HG02678 (cell line): ENCODE measurements around the gene SLC23A3.

Experiments used
- ATAC-seq: cut with Tn5 transposase; IDR thresholded peaks from one replicate; pipeline ENCODE4 v1.9.1; 2021; ENCODE audit warnings: mild to moderate bottlenecking, moderate library complexity; ENCODE audit not compliant: unreplicated experiment

Gene SLC23A3, protein sequence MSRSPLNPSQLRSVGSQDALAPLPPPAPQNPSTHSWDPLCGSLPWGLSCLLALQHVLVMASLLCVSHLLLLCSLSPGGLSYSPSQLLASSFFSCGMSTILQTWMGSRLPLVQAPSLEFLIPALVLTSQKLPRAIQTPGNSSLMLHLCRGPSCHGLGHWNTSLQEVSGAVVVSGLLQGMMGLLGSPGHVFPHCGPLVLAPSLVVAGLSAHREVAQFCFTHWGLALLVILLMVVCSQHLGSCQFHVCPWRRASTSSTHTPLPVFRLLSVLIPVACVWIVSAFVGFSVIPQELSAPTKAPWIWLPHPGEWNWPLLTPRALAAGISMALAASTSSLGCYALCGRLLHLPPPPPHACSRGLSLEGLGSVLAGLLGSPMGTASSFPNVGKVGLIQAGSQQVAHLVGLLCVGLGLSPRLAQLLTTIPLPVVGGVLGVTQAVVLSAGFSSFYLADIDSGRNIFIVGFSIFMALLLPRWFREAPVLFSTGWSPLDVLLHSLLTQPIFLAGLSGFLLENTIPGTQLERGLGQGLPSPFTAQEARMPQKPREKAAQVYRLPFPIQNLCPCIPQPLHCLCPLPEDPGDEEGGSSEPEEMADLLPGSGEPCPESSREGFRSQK

DNA sequence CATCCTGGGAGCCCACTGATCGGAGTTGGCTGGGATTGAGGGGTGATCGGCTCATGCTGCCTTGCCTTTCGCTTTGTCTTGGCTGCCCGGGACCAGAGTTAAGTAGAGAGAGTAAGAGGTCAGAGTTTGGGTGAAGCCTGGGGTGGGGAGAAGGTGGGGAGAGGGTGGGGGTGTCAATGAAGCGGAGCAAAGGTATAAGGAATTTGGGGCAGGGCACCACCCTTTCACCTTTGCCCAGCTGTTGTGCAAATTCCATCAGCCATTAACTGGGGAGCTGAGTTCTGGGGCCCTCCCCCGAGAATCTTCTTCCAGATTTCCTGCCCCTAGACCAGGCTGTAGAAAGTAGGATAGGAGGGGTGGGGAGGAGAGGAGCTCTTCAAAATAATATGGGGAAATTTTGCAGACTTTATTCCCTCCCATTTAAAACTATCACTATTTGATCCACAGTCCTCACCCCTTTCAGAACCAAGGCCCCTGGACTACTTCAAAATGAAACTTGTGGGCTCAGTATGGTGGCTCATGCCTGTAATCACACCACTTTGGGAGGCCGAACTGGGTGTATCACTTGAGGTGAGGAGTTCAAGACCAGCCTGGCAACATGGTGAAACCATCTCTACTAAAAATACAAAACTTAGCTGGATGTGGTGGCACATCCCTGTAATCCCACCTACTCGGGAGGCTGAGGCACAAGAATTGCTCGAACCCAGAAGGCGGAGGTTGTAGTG, at the start of gene SLC23A3:
Gene SLC23A3, minus strand, starts transcription at position 100 of the 725 bp plus-strand sequence. Its CDS starts 45 bp downstream, at position 55.
- no peak for ATAC-seq

DNA sequence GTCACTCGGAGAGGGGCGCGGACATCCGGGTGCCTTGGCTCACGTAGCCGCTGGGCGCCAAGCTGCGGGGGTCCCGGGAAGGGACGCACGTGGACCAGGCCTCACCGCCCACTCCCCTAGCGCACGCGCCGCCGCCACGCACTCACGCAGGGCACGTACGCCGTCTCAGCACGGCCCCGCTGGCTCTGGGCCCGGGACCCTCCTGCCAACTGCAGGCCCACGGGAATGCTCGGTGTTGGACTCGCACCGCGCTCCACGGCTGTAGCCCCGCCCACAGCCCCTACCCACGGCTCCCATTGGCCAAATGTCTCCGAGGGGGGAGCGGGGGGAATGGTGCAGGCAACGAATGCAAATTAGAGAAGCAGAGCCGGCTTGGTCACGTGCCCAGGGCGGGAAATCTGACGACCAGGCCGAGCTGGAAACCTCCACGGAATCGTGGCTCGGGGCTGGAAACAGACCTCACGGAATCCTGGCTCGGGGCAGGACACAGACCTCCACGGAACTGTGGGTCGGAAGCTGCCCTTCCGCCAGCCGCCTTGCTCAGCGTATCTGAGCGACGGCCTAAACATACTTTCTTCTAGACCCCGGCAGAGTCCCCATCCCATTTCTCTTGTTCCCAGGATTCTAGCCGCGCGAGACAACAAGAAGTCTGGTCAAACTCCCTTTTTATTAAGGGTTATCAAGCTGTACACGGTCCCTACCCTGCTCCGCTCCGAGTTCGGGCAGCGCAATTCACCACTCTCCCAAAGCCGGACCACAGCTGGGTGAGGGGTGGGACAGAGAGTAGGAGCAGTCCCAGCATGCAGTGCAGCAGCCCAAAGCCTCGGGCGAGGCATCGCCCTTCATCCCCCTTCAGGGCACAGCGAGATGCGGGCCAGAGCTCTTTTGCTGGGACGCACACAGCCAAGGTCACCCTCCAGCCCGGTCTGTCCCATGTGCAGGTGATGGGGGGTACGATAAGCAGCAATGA, 49.2 kb upstream of the SLC23A3 start, which contains the start of gene ABCB6:
Gene ABCB6, minus strand, starts transcription at position 227 of the 970 bp plus-strand sequence. CDS start 285 bp downstream, outside the sequence.
- peak; percentile 80 for ATAC-seq

DNA sequence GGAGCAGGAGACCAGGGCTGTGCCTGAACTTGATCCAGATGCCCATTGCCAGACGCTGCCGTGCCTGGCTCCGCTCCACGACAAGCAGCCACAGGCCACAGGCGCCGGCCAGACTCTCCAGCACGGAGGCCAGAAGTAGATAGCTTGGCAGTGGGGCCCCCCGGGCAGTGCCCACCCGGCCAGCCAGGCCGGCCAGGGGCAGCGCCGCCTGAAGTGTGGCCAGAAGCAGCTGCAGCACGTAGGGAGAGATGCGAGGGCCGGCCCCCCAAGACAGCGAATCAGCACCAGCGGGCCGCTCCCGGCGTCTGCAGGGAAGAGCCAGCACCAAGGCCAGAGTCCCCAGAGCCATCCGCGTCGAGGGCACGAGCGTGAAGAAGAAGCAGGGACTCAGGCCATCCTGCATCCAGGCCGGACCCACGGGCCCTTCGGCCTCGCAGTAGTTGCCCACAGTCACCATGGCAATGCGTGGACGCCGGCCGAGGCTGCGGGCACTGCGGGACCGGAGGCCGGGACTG, 48.4 kb upstream of the SLC23A3 start:
- peak; percentile 21 for ATAC-seq

DNA sequence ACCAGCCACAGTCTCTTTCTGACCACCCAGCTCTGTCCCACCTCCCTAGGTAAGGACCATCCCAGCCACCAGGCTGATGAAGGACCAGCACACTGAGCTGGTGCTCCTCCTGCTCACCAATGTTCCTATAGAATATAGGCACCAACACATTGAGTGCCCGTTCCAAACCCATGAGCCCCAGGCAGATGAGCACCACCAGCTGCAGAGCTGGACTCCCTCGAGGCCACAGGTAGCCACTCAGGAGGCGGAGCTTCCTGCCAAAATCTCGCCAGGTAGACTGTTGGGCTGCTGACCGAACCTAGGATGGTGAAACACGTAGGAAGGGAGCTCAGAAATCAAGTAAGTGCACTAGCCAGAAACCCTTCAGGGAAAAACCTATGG, 46.7 kb upstream of the SLC23A3 start:
- no peak for ATAC-seq

DNA sequence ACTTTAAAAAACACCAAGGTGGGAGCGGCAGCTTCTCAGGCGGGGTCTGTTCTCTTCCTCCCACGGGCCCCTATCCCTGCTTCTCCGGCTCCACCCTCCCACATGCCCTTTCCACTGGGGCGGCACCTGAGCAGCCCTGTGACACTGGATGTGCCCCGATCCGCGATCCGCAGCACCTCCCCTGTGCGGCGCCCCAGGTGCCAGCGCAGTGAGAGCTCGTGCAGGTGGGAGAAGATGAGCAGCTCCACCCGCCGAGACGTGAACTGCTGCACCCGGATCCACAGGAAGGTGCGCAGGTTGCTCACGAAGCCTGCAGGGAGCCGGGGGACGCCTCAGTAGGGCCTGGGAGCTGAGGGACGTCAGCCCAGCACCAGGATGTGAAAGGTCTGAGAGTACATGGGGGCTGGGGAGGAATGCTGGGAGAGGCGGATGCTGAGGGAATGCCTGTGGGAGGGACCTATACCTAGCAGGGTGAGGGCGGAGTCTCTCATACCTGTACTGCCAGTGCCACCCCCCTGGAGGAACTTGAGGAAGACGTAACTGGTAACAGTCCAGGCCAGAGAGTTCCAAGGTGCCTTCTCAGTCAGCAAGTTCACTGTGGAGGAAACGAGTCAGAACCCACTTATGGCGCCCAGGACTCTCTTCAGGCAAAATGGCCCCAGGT, 46.2 kb upstream of the SLC23A3 start:
- ATAC-seq: no peak

DNA sequence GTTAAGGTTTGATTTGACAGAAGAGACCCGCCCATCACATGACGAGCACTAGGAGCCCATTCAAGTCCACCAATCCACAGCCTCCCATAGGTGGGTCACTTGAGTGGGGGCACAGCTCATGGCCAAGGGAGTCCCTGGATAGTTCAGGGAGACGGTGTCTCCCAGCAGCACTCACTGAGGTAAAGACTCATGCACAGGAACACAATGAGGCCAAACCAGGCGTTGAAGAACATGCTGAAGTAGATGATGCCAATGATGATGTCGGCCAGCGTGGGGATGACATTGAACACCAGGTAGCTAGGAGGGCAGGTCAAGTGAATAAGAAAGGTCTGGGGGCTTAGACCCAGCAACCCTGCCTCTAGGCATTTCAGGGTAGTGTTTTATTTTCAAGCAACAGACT, 45.0 kb upstream of the SLC23A3 start:
- no peak for ATAC-seq

DNA sequence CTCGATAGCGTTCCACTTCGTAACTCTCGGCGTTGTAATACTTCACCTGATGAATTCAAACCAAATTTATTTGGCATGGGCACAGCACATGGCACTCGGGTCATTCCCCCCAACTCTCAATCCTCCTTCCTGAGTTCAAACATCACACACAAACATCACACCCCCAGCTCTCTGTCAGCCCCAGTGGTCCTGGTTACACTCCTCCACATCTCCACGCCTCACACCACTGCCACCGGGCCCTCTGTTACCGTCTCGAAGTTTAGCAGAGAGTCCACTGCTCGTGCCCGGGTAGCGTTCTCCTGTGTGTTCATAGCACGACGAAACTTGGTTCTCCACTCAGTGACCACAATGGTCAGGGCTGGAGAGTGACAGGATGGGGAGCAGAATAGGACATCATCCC, 44.3 kb upstream of the SLC23A3 start:
- no peak for ATAC-seq

DNA sequence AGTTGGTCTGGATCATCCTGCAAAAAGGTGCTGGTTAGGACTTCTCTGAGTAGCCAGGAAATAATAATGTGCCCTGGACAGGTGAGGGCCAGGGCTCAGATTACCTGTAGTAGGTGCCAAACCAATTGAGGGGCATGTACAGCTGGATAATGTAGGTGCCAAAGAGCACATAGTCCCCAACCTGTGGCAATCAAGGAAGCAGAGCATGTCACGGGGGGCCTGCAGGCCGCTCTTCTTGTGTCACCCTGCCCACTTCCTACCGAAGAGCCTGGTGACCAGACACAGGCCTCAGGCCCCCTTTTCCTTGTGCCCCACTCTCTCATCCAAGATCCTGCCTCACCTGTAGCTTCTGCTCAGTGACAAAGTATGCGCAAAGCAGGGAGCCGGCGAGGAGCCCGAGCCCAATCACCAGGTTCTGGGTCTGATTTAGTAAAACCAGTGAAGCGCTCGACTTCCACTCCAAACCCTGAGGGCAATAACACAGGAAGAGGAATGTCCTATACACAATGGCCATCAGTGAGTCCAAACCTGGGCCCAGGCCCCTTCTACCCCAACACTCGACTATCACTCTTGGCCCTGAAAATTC, 43.8 kb upstream of the SLC23A3 start:
- ATAC-seq: no peak

DNA sequence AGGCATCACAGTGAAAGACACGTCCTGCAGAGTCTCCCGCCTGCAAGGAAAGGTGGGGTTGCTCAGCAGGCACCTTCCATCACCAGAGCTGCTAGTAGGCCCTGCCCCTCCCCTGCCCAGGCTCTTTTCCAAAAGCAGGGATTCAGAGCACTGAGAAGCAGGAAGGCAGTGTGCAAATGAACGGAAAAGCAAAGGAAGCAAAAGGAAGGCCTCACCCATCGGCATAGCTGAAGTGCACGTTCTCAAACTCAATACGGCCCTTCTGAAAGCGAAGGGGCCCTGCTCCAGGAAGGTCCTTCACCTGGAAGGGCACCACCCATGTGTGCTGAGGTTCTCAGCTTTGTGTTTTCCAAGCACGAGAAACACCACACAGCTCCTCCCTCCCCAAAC, 43.2 kb upstream of the SLC23A3 start:
- ATAC-seq: no peak

DNA sequence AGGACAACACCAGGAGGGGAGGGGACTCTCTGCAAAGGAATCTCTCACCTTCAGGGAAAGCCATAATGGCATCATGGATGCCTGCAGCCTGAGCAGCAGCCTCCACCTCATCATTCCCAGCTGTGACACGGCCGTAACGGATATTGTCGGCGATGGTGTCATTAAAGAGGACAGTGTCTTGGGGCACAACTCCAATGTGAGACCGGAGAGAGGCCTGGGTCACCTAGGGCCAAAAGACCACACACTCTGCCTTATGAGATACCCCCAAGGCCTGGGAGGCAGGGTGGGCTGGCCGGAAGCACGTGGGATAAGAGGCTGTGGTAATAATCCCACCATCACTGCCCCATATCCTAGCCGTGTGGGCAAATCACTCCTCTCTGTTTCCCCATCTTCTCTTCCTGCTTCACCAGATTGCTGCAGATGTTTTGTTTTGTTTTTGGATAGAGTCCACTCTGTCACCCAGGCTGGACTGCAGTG, 41.1 kb upstream of the SLC23A3 start:
- no peak for ATAC-seq

DNA sequence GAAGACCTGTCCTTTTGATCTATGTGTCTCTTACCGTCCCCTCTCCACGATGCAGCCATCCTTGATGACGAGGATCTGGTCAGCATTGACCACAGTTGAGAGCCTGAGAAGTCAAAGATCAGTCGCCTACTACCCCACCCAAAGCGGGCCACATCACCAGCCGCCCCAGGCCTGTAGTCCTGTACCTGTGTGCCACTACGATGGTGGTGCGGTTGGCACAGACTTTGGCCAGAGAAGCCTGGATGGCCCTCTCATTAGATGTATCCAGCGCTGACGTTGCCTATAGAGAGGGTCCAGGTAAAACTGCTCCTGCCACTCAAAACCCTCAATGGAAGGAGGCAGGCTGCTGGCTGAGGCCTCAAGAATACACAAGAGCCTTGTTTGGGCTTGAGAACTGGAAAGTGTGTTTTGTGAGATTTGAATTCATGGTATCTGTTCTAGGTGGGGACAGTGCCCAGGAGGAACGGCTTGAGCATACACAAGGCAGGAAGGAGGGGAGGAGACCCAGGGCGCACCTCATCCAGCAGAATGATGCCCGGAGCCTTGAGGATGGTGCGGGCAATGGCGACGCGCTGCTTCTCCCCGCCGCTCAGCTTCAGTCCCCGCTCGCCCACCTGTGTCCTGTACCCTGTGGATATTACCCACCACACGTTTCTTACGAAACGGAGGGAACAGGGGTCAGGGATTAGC, 40.5 kb upstream of the SLC23A3 start:
- ATAC-seq: no peak

DNA sequence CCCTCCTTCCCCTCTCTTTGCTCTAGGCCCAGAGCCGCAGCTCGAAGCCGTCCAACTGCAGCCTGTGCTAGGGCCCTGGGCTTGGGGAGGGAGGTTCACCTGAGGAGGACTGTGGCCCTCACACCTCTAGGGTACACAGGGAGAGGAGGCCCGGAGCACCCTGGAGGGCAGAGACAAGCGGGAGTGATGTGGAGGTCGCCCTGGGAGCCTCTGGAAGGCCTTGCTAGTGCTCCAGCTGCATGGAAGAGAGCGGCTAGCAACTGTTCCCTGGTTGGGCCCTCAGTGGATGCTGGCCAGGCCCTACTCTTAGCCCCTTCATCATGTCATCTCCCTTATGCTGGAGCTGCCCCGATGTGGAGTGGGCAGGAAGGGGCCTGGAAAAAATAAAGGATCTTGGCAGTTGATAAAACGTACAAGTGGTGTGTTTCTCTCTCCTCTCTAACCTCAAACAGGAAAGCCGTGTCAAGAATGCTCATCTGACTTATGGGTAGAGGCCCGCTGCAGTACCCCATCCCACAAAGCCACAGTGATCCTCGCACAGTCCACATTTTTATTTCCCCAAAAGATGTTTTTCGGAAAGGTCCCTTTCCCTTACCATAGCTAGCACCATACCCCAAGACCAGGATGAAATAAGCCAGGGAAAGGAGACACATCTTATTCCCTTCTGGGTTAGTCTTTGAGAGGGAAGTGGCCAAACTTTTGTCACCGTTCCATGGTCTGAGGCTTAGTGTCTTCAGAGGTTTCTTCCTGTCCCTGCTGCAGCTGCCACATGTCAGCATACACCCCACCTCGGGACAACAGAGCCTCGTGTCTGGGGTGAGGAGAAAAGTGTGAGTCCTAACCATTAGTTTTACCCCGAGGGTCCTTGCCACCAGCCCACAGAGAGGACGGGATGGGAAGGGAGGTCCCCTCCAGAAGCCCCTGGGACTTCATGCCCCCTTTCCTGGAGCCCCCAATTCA, 39.7 kb upstream of the SLC23A3 start:
- ATAC-seq: no peak

DNA sequence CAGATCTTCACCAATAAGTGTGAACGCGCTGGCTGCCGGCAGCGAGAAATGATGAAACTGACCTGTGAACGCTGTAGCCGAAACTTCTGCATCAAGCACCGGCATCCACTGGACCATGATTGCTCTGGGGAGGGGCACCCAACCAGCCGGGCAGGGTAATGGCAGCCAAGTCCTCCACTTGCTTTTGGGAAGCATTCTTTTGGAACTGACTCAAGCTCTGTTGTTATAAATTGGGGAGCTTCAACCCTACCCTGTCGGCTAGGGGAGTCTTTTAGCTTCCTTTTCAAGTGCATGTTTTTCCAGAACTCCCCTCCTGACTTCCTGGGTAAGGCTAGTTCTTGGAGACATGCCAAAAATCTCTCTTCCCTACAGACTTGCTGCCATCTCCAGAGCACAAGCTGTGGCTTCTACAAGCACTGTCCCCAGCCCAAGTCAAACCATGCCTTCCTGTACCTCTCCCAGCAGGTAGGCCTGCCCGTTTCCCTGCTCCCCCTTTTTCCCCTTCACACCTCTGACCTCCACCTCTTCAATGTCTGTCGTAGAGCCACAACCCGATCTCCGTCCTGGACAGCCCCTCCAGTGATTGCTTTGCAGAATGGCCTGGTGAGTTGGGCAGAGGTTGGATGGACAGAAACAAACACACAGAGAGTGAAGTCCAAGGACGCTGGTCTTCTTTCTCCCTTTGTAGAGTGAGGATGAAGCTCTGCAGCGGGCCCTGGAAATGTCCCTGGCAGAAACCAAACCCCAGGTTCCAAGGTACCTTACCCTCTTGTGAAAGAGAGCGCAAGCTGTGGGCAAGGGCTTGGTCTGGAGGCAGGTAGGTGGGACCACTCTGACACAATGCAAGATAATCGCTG, 38.3 kb upstream of the SLC23A3 start:
- no peak for ATAC-seq

DNA sequence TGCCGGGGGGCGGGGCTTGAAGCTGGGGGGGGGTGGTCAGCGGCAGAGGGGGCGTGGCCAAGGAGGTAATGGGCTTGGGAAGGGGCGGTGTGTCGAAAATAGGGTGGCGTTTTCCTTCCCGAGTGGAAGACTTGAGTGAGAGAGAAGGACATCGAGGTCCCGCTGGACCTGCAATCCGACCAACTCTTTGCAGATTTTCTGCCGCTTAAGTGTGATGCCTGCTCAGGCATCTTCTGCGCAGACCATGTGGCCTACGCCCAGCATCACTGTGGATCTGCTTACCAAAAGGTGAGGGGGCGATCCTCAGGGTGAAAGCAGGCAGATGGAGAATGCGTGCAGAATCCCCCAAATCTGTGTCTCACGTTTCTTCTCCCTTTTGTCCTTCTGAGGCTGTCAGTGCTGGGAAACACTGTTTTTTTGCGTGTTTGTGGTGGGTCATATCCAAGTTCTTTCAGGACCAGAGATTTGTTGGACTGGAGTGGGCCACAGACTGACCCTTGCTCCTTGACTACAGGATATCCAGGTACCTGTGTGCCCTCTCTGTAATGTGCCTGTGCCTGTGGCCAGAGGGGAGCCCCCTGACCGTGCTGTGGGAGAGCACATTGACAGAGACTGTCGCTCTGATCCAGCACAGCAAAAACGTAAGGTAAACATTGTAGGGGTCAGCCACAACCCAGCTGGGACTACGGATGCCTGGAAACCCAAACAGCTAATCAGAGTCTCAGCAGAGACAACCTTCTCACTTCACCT, 37.5 kb upstream of the SLC23A3 start:
- no peak for ATAC-seq

DNA sequence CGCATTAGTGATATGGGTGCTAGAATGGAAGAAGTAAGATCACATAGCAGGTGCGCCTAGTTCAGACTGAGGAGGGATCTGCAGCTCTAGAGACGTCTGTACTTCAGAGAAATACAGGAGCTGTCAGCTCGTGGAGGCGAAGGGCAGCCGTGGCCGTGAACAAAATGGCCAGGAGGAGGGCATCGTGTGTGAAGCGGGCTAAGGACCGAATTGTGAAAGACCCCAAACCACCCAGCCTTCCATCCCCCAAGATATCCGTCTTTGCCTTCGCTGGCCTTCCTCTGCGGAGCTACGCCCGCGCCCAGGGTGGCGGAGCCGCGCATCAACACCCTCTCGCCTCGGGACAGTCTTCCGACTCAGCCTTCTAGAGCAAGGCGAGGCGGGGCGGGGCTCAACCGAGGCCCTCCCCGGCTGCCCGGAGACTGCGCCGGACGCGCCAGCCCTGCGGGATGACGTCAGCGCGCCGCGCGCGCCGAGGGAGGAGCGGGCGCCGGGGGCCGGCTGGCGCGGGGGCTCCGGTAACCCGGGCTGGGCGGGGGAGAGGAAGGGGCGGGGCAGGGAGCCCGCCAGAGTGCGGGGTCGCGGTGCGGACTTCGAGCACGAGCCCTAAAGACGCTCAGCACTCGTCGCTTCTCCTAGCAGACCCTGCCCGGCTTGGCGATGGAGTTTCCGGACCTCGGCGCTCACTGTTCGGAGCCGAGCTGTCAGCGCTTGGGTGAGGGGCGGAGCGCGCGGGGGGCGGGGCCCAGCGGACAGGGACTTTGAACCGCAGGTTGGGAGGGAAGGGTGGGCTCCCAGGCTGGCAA, 36.7 kb upstream of the SLC23A3 start, which contains the start of gene ZFAND2B:
Gene ZFAND2B, plus strand, starts transcription at position 455 of the 806 bp plus-strand sequence. Its CDS starts 206 bp downstream, at position 661.
- peak; percentile 97 for ATAC-seq
